ENCODE data around the gene MTREX. TPM values are rescaled to one million over a fixed set of nuclear protein-coding genes. Genes with fewer than 3 reads are reported as not detected.

Gene MTREX
- total RNA-seq, 1 experiment from 2014 or later: 123 TPM

DNA sequence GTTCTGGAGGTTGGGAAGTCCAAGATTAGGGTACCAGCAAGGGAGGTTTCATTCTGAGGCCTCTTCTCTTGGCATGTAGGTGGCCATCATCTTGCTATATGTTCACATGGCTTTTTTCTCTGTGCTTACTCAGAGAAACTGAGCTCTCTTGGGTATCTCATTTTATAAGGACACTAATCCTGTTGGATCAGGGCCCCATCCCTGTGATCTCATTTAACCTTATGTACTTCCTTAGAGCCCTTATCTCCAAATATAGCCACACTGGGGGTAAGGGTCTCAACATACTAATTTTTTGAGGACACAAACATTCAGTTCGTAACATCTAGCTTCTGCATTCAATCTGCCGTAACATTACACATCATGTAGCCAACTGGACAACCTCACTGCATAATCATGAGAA is 6.9 kb upstream of the MTREX start:
- H3K4me1 ChIP-seq (ENCODE audit: insufficient read depth, low read length): no peaks in the 10 kb centered on the region
- no peak overlapping the region for H2BK5ac ChIP-seq (ENCODE audit: insufficient read length, low read length)
- no peak overlapping the region for H2BK15ac ChIP-seq (ENCODE audit: low read depth, low read length)
- Mint-ChIP-seq H3K4me3 (no peak overlapping the region), H3K27me3 (ENCODE audit: low read depth) (no peaks in the 10 kb centered on the region), H3K9me3 (peaks cover 3% of the 10 kb centered on the region in 2 experiments; a peak in 3 of 5 replicates), H3K27ac (no peak overlapping the region), H3K4me1 (peaks cover 4 to 5% of the 10 kb centered on the region in 2 experiments), H3K36me3 (ENCODE audit: insufficient read depth in 1 of 3, low read depth in 3 of 3) (peaks cover 14 to 30% (median 30%) of the 10 kb centered on the region in 3 experiments; a peak in 6 of 7 replicates)
- H2BK120ac ChIP-seq (ENCODE audit: low read depth, low read length, poor library complexity, severe bottlenecking): no peak overlapping the region
- no peaks in the 10 kb centered on the region for H3K27me3 ChIP-seq (ENCODE audit: insufficient read depth, low read length)
- H3K18ac ChIP-seq (ENCODE audit: insufficient read length, low read depth, low read length): no peak overlapping the region
- no peak overlapping the region for H3K27ac ChIP-seq (ENCODE audit: insufficient read length, low read depth, low read length)
- H3K56ac ChIP-seq (ENCODE audit: insufficient read length, low read depth, low read length): no peak overlapping the region
- H3K79me2 ChIP-seq (ENCODE audit: insufficient read depth, low read length): no peaks in the 10 kb centered on the region; the same call in 1 of the 2 replicates
- H3K9ac ChIP-seq (ENCODE audit: extremely low read depth, insufficient read length, low read length): no peak overlapping the region
- H4K20me1 ChIP-seq (ENCODE audit: control insufficient read depth, insufficient read depth, insufficient read length): no peaks in the 10 kb centered on the region
- no peaks in the 10 kb centered on the region for H3K9me3 ChIP-seq (ENCODE audit: control insufficient read depth, low read depth, low read length)
- H2BK12ac ChIP-seq (ENCODE audit: insufficient read length, low read depth, low read length): no peak overlapping the region
- TF ChIP-seq, protein P1, sequence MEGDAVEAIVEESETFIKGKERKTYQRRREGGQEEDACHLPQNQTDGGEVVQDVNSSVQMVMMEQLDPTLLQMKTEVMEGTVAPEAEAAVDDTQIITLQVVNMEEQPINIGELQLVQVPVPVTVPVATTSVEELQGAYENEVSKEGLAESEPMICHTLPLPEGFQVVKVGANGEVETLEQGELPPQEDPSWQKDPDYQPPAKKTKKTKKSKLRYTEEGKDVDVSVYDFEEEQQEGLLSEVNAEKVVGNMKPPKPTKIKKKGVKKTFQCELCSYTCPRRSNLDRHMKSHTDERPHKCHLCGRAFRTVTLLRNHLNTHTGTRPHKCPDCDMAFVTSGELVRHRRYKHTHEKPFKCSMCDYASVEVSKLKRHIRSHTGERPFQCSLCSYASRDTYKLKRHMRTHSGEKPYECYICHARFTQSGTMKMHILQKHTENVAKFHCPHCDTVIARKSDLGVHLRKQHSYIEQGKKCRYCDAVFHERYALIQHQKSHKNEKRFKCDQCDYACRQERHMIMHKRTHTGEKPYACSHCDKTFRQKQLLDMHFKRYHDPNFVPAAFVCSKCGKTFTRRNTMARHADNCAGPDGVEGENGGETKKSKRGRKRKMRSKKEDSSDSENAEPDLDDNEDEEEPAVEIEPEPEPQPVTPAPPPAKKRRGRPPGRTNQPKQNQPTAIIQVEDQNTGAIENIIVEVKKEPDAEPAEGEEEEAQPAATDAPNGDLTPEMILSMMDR (conservative IDR thresholded peaks at IDR 0.05): no peak
- no peak overlapping the region for H3K23ac ChIP-seq (ENCODE audit: insufficient read length, low read depth, low read length)
- peaks cover 3% of the 10 kb centered on the region for H3K79me1 ChIP-seq (ENCODE audit: insufficient read depth, low read depth, low read length, poor library complexity, severe bottlenecking)
- no peak overlapping the region for H3K4ac ChIP-seq (ENCODE audit: low read depth, low read length)
- H2AK5ac ChIP-seq (ENCODE audit: insufficient read length, low read length): no peak overlapping the region
- no peak overlapping the region for H4K91ac ChIP-seq (ENCODE audit: insufficient read length, low read depth, low read length)
- H2BK20ac ChIP-seq (ENCODE audit: low read depth, low read length, poor library complexity, severe bottlenecking): no peak overlapping the region
- no peak overlapping the region for H3T11ph ChIP-seq (ENCODE audit: low read length)
- no peak overlapping the region for H3K4me2 ChIP-seq (ENCODE audit: insufficient read depth, insufficient read length, low read length)
- H2AFZ ChIP-seq (ENCODE audit: low read length): no peak overlapping the region
- WGBS (ENCODE audit: extremely low coverage, insufficient read length, low lambda C conversion rate): no CpG with 5 or more reads among the region's 2 CpGs
- H3K14ac ChIP-seq (ENCODE audit: insufficient read depth, low read length): no peak overlapping the region
- H4K5ac ChIP-seq (ENCODE audit: insufficient read length, low read depth, low read length): no peak overlapping the region
- H3K23me2 ChIP-seq (ENCODE audit: insufficient read length, low read depth, low read length, poor library complexity, severe bottlenecking): no peaks in the 10 kb centered on the region
- DNase-seq: no peak
- H4K8ac ChIP-seq (replicated peaks; ENCODE audit: insufficient read length, low read depth, low read length): no peak overlapping the region
